Muscle layer of duodenum (tissue), 2 donors: ENCODE measurements around the gene SDCBP2.

ENCODE experiments used
- H3K27ac ChIP-seq: one replicate; pipeline ENCODE4 v1.7.0; 2013; ENCODE audit warnings: mild to moderate bottlenecking, low read length
- H3K27me3 ChIP-seq: one replicate; pipeline ENCODE4 v1.7.0; 2013; ENCODE audit warnings: low read depth, mild to moderate bottlenecking, control low read depth, low read length
- H3K36me3 ChIP-seq, 2 donors: one replicate each; pipeline ENCODE4 v1.7.0; 2013; ENCODE audit warnings: low read length in 2 of 2, control low read depth in 1 of 2, mild to moderate bottlenecking in 1 of 2; ENCODE audit not compliant: insufficient read depth in 2 of 2, control insufficient read depth in 1 of 2
- H3K4me1 ChIP-seq, 2 donors: one replicate each; pipeline ENCODE4 v1.7.0; 2013; ENCODE audit warnings: low read length in 2 of 2, mild to moderate bottlenecking in 2 of 2, control low read depth in 1 of 2, moderate library complexity in 1 of 2; ENCODE audit not compliant: insufficient read depth in 2 of 2, control insufficient read depth in 1 of 2
- H3K4me3 ChIP-seq, 2 donors: one replicate each; pipeline ENCODE4 v1.7.0; 2013; ENCODE audit warnings: low read length in 2 of 2, low read depth in 1 of 2, mild to moderate bottlenecking in 1 of 2
- H3K9me3 ChIP-seq, 2 donors: one replicate each; pipeline ENCODE4 v1.7.0; 2013; ENCODE audit warnings: low read length in 2 of 2, control low read depth in 1 of 2, mild to moderate bottlenecking in 1 of 2; ENCODE audit not compliant: control insufficient read depth in 1 of 2
- donor health status: healthy.

The SDCBP2 gene

DNA sequence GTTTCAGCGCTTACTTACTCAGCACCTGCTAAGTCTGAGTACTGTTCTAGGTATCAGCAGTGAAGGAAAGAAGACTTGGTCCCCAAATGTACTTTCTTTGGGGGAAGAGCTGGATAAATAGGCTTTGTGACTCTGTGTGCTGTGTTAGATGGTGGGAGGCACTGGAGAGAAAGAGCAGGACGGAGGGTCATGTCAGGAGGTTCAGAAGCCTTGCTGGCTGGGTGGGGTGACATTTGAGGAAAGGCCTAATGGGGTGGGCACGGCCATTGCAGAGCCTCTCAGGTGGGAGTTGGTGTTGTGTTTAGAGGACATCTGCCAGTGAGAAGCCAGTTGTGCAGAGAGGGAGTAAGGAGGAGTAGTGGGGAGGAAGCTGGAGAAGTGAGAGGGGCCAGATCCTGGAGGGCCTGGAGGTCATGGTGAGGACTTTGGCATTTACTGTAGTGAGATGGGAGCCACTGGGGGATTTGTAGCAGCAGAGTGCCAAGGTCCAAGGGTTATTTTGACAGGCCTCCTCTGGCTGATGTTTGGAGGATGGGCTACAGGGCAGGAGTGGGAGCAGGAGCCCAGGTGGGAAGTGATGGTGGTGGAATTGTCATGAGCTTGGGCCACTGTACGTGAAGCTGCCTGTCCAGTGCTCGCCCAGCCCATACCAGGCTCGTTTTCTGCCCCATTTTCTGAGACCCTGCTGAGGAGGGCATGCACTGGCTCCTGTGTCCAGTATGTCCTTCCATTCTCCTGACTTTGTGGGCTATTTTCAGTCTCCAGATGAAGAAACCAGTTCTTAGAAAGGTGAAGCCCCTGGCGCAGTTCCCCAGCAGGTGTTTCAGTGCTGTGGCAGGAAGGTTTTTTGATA lies 886 bp downstream of the SDCBP2 start:
- Histone ChIP-seq H3K4me3 (peak overlapping the region in 1 of 2 donors; percentile 47), H3K9me3 (no peaks in the 10 kb centered on the region), H3K27me3 (no peaks in the 10 kb centered on the region), H3K4me1 (peaks cover 19 to 30% of the 10 kb centered on the region in 2 donors), H3K27ac (peak overlapping the region; percentile 98), H3K36me3 (peaks cover 0 to 19% of the 10 kb centered on the region in 2 donors)

DNA sequence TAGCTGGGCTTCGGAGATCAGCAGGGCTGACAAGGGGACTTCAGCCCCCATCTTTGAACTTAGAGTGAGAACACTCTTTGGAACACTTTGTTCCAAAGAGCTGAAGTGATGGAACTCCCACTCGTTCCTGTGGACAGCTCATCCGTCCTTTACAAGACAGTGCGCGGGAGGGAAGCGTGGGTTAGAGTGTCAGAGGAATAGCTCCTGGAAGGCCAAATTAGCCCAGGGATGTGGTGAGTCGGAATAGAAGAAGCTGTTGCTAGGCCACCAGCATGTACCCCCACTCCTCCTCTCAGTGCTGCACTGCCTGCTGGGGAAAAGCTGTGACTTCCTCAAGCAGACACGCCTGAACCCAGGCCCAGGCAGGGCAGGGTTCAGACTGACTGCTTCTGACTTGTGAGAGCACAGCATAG lies 1.7 kb downstream of the SDCBP2 start:
- H3K27me3 ChIP-seq: no peaks in the 10 kb centered on the region
- H3K4me1 ChIP-seq: peaks cover 19 to 30% of the 10 kb centered on the region in 2 donors
- peaks cover 0 to 11% of the 10 kb centered on the region in 2 donors for H3K36me3 ChIP-seq
- H3K4me3 ChIP-seq: peak overlapping the region in 1 of 2 donors; percentile 47
- peak overlapping the region; percentile 98 for H3K27ac ChIP-seq
- no peaks in the 10 kb centered on the region for H3K9me3 ChIP-seq

DNA sequence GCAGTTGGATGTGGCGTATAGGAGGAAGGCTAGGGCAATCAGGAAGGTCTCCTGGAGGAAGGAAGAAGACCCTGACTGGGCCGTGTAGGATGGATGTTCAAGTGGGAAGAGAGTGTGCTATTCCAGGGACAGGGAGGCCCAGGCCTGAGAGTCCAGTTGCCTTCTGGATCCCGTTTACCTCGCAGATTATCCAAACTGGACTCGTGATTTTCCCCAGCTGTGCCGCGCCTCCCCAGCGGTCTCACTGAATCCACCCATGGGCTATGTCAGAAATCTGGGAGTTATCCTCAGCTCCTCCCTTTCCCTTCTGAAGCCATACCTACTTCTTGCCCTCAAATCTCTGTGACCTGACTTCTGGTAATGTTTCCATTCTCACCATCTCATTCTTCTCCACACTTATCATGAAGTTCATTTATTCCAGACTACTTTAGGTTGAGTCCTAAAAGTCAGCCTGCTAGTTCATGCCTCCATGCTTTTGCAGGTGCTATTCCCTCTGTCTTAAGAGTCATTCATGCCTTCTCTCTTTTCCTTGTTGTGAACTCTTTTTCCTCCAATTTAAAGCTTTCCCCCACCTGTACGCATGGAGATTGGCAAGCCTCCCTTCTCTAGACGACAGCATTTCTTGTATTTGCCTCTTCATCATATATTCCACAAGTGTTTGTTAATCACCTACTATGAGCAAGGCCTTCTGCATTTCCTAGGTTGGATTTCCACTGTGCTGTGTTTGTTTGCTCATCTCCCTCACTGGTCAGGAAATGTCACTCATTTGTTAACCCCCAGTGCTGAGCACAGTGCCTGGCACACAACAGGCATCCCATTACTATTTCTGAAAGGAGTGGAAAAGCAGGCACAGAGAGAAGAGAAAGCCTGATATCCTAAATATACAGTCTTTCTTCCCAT lies 2.7 kb downstream of the SDCBP2 start:
- Histone ChIP-seq H3K27me3 (no peaks in the 10 kb centered on the region), H3K36me3 (peaks cover 0 to 8% of the 10 kb centered on the region in 2 donors), H3K4me1 (peaks cover 19 to 30% of the 10 kb centered on the region in 2 donors), H3K27ac (peak overlapping the region; percentile 98), H3K4me3 (peak overlapping the region; percentile 64 to 78), H3K9me3 (no peaks in the 10 kb centered on the region)

DNA sequence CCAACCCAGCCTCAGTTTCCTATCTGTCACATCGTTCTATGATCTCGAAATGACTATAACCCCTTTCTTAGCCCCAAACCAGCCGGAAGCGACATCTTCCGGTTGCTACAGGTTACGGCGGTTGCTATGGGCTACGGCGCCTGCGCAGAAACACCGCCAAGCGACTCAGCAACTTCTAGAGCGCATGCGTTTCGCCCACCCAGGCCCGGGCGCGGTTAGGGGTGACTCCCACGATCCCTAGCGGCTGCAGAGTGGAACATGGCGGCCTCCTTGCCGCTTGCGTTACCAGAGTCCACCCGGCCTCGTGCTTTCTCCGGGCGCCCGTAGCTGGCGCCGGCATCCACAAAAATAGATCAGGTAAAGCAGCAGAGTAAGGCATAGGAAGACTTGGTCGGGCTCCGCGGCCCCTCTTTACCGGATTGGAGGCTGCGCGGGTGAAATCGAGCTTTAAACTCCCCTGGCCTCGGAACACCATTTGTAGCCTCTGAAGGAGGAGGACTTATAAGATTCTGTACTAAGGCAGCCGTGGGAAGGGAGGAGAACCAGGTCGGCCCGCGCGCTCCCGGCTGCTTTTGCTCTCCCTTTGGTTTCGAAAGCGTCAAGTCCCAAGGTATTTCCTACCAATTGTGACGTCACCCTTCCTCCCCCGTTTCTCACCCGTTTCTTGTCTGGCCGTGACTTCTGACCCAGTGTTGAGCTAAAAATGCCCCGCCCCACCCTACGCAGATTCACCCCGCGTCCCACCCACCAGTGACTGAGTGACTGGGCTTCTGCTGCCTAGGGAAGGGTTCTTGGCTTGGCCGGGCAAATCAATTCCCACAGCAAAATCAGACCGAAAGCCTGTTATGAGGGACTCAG lies 3.5 kb downstream of the SDCBP2 start:
- peaks cover 17 to 30% of the 10 kb centered on the region in 2 donors for H3K4me1 ChIP-seq

DNA sequence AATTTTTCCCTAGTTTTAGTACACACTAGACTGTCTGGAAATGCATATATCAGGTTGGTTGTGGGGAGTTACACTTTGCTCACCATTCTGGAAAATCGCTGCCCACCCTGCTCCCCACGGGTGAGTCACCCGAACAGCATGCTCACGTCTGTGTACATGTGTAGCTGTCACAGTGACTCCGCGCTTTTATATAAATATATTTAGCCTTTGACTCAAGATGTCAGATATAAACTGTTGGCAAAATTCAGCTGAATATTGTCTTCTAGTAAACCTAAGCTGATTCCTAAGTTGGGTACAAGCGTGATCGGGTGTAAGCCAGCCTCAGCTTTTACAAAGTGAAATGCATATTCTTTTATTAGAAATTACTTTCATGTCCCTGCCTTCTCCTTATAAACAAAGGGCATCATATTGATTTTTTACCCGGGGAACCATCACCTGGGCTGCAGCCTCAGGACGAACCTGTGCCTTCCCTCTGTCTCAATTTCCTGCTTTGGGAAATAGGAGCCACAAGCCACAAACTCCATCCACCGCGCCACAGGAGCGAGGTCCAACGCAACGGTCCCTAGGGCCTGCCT lies 4.3 kb downstream of the SDCBP2 start:
- Histone ChIP-seq H3K4me1 (peaks cover 15 to 30% of the 10 kb centered on the region in 2 donors), H3K36me3 (peaks cover 0 to 4% of the 10 kb centered on the region in 2 donors), H3K27ac (peak overlapping the region; percentile 98), H3K4me3 (peak overlapping the region; percentile 64 to 78), H3K27me3 (no peaks in the 10 kb centered on the region), H3K9me3 (no peaks in the 10 kb centered on the region)

More for the DNA sequence above, 3.5 kb downstream of the SDCBP2 start:
- H3K9me3 ChIP-seq: no peaks in the 10 kb centered on the region
- no peaks in the 10 kb centered on the region for H3K27me3 ChIP-seq
- H3K4me3 ChIP-seq: peak overlapping the region; percentile 64 to 78
- H3K27ac ChIP-seq: peak overlapping the region; percentile 98
- peaks cover 0 to 4% of the 10 kb centered on the region in 2 donors for H3K36me3 ChIP-seq

DNA sequence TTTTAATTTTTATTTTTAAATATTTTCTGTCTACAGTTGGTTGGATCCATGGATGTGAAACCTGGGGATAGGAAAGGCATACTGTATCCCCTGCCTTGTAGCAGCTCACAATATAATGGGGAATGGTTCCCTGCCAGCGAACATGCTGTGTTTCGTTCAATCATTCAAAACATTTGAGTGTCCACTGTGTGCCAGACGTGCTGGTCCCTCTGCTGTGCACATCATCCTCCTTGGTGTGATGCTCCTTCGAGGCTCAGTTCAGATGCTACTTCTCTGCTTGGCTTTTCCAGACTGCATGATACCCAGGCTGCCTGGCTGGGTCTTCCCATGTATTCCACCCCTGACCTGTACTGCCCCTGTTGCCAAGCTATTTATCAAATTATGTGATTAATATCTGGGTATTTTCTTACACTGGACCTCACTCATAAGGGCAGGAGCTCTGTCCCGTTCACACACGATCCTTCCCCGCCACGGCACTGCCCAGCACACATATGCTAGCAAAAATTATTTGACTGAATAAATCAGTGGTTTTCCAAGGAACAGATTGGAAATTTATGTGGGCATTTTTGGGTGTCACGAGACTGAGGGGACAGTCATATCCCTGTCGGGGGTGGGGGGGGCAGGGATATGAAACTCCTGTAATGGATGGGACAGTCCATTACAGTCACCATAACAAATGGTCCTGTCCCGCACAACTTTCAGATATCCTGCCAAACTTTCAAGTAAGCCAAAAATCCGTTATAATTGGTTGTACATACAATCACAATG lies 4.9 kb downstream of the SDCBP2 start:
- Histone ChIP-seq H3K4me3 (no peak overlapping the region), H3K27me3 (no peaks in the 10 kb centered on the region), H3K4me1 (peaks cover 15 to 29% of the 10 kb centered on the region in 2 donors), H3K9me3 (no peaks in the 10 kb centered on the region), H3K36me3 (peaks cover 0 to 4% of the 10 kb centered on the region in 2 donors), H3K27ac (peak overlapping the region; percentile 98)

DNA sequence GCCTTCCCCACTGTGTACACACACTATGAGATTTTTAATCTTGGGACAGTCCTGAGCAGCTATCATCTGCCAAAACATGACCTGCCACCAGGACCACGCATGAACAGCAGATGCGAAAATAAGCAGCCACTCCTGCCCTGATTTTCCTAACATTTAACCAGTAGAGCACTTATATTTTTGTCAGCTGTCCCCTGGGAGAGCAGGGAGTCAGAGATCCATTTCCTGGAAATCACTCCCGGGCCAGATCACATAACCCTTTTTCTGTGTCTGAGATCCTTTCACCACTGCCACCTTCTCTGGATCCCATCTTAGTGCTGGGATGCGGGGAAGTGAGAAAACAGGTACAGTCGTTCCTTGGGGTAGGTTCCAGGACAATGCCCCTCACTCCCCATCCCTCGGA lies 5.7 kb downstream of the SDCBP2 start:
- Histone ChIP-seq H3K4me1 (peaks cover 15 to 23% of the 10 kb centered on the region in 2 donors), H3K9me3 (no peaks in the 10 kb centered on the region), H3K4me3 (no peak overlapping the region), H3K27ac (peak overlapping the region; percentile 72), H3K36me3 (peaks cover 0 to 4% of the 10 kb centered on the region in 2 donors), H3K27me3 (no peaks in the 10 kb centered on the region)

DNA sequence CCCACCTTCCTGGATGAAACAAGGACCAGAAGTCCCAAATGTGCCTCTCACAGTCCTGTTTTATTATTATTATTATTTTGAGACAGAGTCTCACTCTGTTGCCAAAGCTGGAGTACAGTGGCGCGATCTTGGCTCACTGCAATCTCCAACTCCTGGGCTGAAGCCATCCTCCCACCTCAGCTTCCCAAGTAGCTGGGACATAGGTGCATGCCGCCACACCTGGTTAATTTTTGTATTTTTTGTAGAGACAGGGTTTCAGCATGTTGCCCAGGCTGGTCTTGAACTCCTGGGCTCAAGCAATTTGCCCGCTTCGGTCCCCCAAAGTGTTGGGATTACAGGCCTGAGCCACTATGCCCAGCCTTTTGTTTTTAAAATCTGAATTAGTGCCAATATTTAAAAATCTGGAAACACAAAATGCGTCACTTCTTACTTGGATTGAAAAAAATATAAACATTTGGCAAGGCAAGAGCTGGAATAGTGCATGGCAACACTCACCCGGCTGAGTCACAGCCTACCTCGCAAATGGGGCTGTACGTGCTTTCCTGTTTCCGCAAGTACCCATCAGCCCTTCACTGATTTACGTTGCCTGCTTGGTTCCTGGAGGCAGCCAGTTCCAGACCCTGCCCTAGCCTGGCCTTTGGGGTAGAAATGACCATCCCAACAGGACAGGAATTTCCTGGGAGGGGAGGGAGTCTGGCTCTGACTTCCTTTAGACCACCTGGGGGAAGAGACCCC lies 6.3 kb downstream of the SDCBP2 start:
- no peaks in the 10 kb centered on the region for H3K27me3 ChIP-seq
- H3K9me3 ChIP-seq: no peaks in the 10 kb centered on the region
- peak overlapping the region; percentile 72 for H3K27ac ChIP-seq
- peaks cover 11 to 17% of the 10 kb centered on the region in 2 donors for H3K4me1 ChIP-seq
- peaks cover 0 to 4% of the 10 kb centered on the region in 2 donors for H3K36me3 ChIP-seq
- no peak overlapping the region for H3K4me3 ChIP-seq

DNA sequence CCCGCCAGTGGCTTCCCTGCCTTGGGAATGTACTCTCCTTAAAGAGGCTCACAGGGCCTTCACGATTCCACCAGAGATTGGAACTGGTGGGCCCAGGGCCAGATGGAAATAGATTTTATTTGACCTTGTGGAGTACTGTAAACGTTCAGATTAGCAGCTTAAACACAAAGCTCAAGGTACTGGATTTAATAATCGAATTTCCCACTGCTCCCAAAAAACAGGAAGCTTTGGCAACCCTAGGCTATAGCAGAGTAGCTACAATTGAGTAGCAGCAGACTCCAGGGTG lies 7.3 kb downstream of the SDCBP2 start:
- peaks cover 0 to 4% of the 10 kb centered on the region in 2 donors for H3K36me3 ChIP-seq
- no peaks in the 10 kb centered on the region for H3K9me3 ChIP-seq
- no peaks in the 10 kb centered on the region for H3K27me3 ChIP-seq
- peaks cover 6 to 7% of the 10 kb centered on the region in 2 donors for H3K4me1 ChIP-seq
- H3K27ac ChIP-seq: peak overlapping the region; percentile 27
- H3K4me3 ChIP-seq: no peak overlapping the region
